H1 (cell line): ENCODE data around the gene AVPR1B. TPM values are rescaled to one million over a fixed set of nuclear protein-coding genes. Genes with fewer than 3 reads are reported as not detected.

ENCODE experiments used
- CTCF ChIA-PET: fragments of 300-600 bp; sonication (Branson Sonifier 250); formaldehyde crosslinking; loops from one replicate; lab custom pipeline; 2021; ENCODE audit not compliant: partially characterized antibody; lab: Charles Lee
- POLR2A ChIA-PET: fragments of 300-600 bp; sonication (Branson Sonifier 250); formaldehyde crosslinking; loops from one replicate; lab custom pipeline; 2021; ENCODE audit warnings: inconsistent platforms; ENCODE audit not compliant: partially characterized antibody; lab: Charles Lee
- DNase-seq, 2 experiments: peaks; one replicate each; pipeline versions ENCODE4 v3.0.0 to v3.0.0-alpha.2; 2010 to 2022; ENCODE audit warnings: low spot score in 2 of 2, low read depth in 1 of 2, mixed read lengths in 1 of 2
- FAIRE-seq: peaks from 2 replicates; lab custom pipeline; 2011; peaks lifted over from hg19 to GRCh38; lab: Jason Lieb, UNC
- H2AFZ ChIP-seq: 2 replicates; pipeline ENCODE4 v1.8.1; 2012; ENCODE audit warnings: low read length, inconsistent platforms
- H2AK5ac ChIP-seq: 2 replicates; pipeline ENCODE4 v1.6.1; 2013; ENCODE audit warnings: low read depth, low read length
- H2BK120ac ChIP-seq: replicated peaks from 2 replicates; pipeline ENCODE3; 2013; ENCODE audit warnings: low read depth, low read length, inconsistent platforms
- H2BK12ac ChIP-seq: 2 replicates; pipeline ENCODE4 v1.6.1; 2013; ENCODE audit warnings: low read depth, low read length
- H2BK15ac ChIP-seq: 2 replicates; pipeline ENCODE4 v1.6.1; 2013; ENCODE audit warnings: low read length
- H2BK20ac ChIP-seq: 2 replicates; pipeline ENCODE4 v1.6.1; 2013; ENCODE audit warnings: low read length
- H2BK5ac ChIP-seq: 2 replicates; pipeline ENCODE4 v1.6.1; 2013; ENCODE audit warnings: low read depth, low read length
- H3K14ac ChIP-seq: 2 replicates; pipeline ENCODE4 v1.6.1; 2013; ENCODE audit warnings: inconsistent platforms; ENCODE audit not compliant: insufficient read length
- H3K18ac ChIP-seq: 2 replicates; pipeline ENCODE4 v1.6.1; 2013; ENCODE audit warnings: low read length; ENCODE audit errors: extremely low read depth
- H3K23ac ChIP-seq: 2 replicates; pipeline ENCODE4 v1.6.1; 2013; ENCODE audit warnings: inconsistent platforms; ENCODE audit not compliant: insufficient read length
- H3K23me2 ChIP-seq: 2 replicates; pipeline ENCODE4 v1.6.1; 2013; ENCODE audit warnings: low read depth, low read length
- H3K27ac ChIP-seq: 2 replicates; pipeline ENCODE4 v1.6.1; 2011; ENCODE audit warnings: low read depth, low read length, inconsistent platforms
- H3K27me3 ChIP-seq, 4 experiments: replicated peaks in 1 of 4; 1 replicate in 1 of 4; 2 replicates in 3 of 4; pipeline versions ENCODE4 v1.6.1 to v1.8.1; 2011 to 2013; ENCODE audit warnings: low read length in 3 of 4, mild to moderate bottlenecking in 3 of 4, inconsistent platforms in 2 of 4, mixed read lengths in 2 of 4, moderate library complexity in 1 of 4; ENCODE audit not compliant: control insufficient read depth in 3 of 4, insufficient read depth in 3 of 4; ENCODE audit errors: extremely low read depth in 1 of 4
- H3K36me3 ChIP-seq, 4 experiments: 2 replicates each; pipeline versions ENCODE4 v1.6.1 to v1.8.1; 2011 to 2013; ENCODE audit warnings: mild to moderate bottlenecking in 4 of 4, low read length in 3 of 4, moderate library complexity in 2 of 4, control low read depth in 1 of 4, inconsistent platforms in 1 of 4; ENCODE audit not compliant: insufficient read depth in 4 of 4, control insufficient read depth in 2 of 4
- H3K4ac ChIP-seq: replicated peaks from 2 replicates; pipeline ENCODE3; 2013; ENCODE audit warnings: low read length, low read depth, mixed read lengths, inconsistent platforms; ENCODE audit not compliant: insufficient read length
- H3K4me1 ChIP-seq, 4 experiments: replicated peaks in 1 of 4; 1 replicate in 1 of 4; 2 replicates in 3 of 4; pipeline versions ENCODE4 v1.6.1 to v1.8.1; 2011 to 2013; ENCODE audit warnings: low read length in 3 of 4, inconsistent platforms in 2 of 4, mixed read lengths in 1 of 4; ENCODE audit not compliant: insufficient read depth in 4 of 4, control insufficient read depth in 3 of 4
- H3K4me2 ChIP-seq, 2 experiments: 2 replicates each; pipeline versions ENCODE4 v1.6.1 to v1.8.1; 2011 to 2013; ENCODE audit warnings: low read depth in 2 of 2, low read length in 2 of 2, control low read depth in 1 of 2, inconsistent platforms in 1 of 2, mild to moderate bottlenecking in 1 of 2; ENCODE audit not compliant: insufficient read depth in 1 of 2
- H3K4me3 ChIP-seq, 4 experiments: fragments of 200-600, 300-600 bp in 1 of 4; sonication (generic), shearing (Covaris generic), sonication (Bioruptor Twin) in 1 of 4; 2 replicates each; pipeline versions ENCODE4 v1.5.1 to v1.8.1; 2011 to 2016; ENCODE audit warnings: low read length in 4 of 4, low read depth in 3 of 4, control low read depth in 2 of 4, inconsistent platforms in 2 of 4, mild to moderate bottlenecking in 2 of 4, mixed read lengths in 1 of 4, moderate library complexity in 1 of 4; ENCODE audit not compliant: insufficient read depth in 2 of 4; ENCODE audit errors: extremely low read depth in 1 of 4
- H3K56ac ChIP-seq: replicated peaks from 2 replicates; pipeline ENCODE3; 2013; ENCODE audit warnings: low read depth, mild to moderate bottlenecking, mixed read lengths, low read length, inconsistent platforms; ENCODE audit not compliant: insufficient read length
- H3K79me1 ChIP-seq: 2 replicates; pipeline ENCODE4 v1.6.1; 2013; ENCODE audit warnings: low read depth, low read length, control low read depth
- H3K79me2 ChIP-seq, 2 experiments: 2 replicates each; pipeline versions ENCODE4 v1.6.1 to v1.8.1; 2012 to 2013; ENCODE audit warnings: low read length in 2 of 2, mild to moderate bottlenecking in 2 of 2, inconsistent platforms in 1 of 2; ENCODE audit not compliant: insufficient read depth in 2 of 2, control insufficient read depth in 1 of 2
- H3K9ac ChIP-seq, 4 experiments: replicated peaks in 1 of 4; 1 replicate in 1 of 4; 2 replicates in 3 of 4; pipeline versions ENCODE4 v1.6.1 to v1.8.1; 2011 to 2013; ENCODE audit warnings: low read depth in 3 of 4, low read length in 3 of 4, control low read depth in 2 of 4, mild to moderate bottlenecking in 2 of 4, moderate library complexity in 2 of 4, inconsistent platforms in 1 of 4; ENCODE audit errors: extremely low read depth in 1 of 4
- H3K9me3 ChIP-seq, 2 experiments: 2 replicates each; pipeline versions ENCODE4 v1.6.1 to v1.8.1; 2012 to 2013; ENCODE audit warnings: mild to moderate bottlenecking in 2 of 2, moderate library complexity in 2 of 2, control low read depth in 1 of 2, inconsistent platforms in 1 of 2, low read depth in 1 of 2, low read length in 1 of 2, mixed read lengths in 1 of 2; ENCODE audit not compliant: insufficient read depth in 2 of 2
- H4K20me1 ChIP-seq, 2 experiments: replicated peaks in 1 of 2; 2 replicates each; pipeline versions ENCODE3 to v1.8.1; 2011 to 2013; ENCODE audit warnings: inconsistent platforms in 2 of 2, low read length in 2 of 2, mild to moderate bottlenecking in 1 of 2; ENCODE audit not compliant: insufficient read depth in 2 of 2, control insufficient read depth in 1 of 2
- H4K5ac ChIP-seq: 2 replicates; pipeline ENCODE4 v1.6.1; 2013; ENCODE audit warnings: low read length, low read depth, mixed read lengths, inconsistent platforms; ENCODE audit not compliant: insufficient read length
- H4K8ac ChIP-seq: 2 replicates; pipeline ENCODE4 v1.8.0; 2013; ENCODE audit warnings: mild to moderate bottlenecking, moderate library complexity, low read length, inconsistent platforms; ENCODE audit not compliant: insufficient read depth; ENCODE audit errors: extremely low read depth
- H4K91ac ChIP-seq: replicated peaks from 2 replicates; pipeline ENCODE3; 2013; ENCODE audit warnings: low read length, mixed read lengths, inconsistent platforms; ENCODE audit not compliant: insufficient read length
- CEBPB ChIP-seq: IDR thresholded peaks from 2 replicates; pipeline ENCODE4 v1.6.1; 2012; ENCODE audit warnings: low read depth, low read length
- EGR1 ChIP-seq: IDR thresholded peaks from 2 replicates; pipeline ENCODE4 v1.6.1; 2011; ENCODE audit warnings: low read depth, low read length, borderline replicate concordance
- JUND ChIP-seq: IDR thresholded peaks from 2 replicates; pipeline ENCODE4 v1.6.1; 2011; ENCODE audit warnings: mild to moderate bottlenecking, improper control_type of control experiment, low read length
- KDM1A ChIP-seq: fragments of 200-600, 300-600 bp; sonication (generic); IDR thresholded peaks from 2 replicates; pipeline ENCODE4 v1.7.1; 2016; ENCODE audit warnings: mild to moderate bottlenecking, low read length, borderline replicate concordance
- RFX5 ChIP-seq: IDR thresholded peaks from 2 replicates; pipeline ENCODE4 v1.6.1; 2011; ENCODE audit warnings: low read depth, low read length, improper control_type of control experiment, borderline replicate concordance
- TAF1 ChIP-seq: IDR thresholded peaks from 2 replicates; pipeline ENCODE4 v1.6.1; 2011; ENCODE audit warnings: mild to moderate bottlenecking, low read depth, low read length
- TAF7 ChIP-seq: optimal IDR thresholded peaks from 2 replicates; pipeline ENCODE3; 2011; ENCODE audit warnings: low read depth, mild to moderate bottlenecking, inconsistent platforms, low read length, moderate library complexity, borderline replicate concordance
- TCF12 ChIP-seq: IDR thresholded peaks from 2 replicates; pipeline ENCODE4 v1.6.1; 2011; ENCODE audit warnings: low read depth, mild to moderate bottlenecking, low read length
- polyA plus RNA-seq, 7 experiments: library from polyadenylated mRNA; depleted of rRNA in 3 of 7; stranded (reverse) in 5 of 7; unstranded in 2 of 7; fragments of >200 nt in 5 of 7; fragments of 200-250 nt in 2 of 7; gene quantifications; 1 replicate in 5 of 7; 2 replicates in 1 of 7; 4 replicates in 1 of 7; pipeline versions ENCODE4 v1.2.1 to v1.2.3, GENCODE V29; 2011 to 2013; ENCODE audit warnings: missing spikeins in 2 of 7, mixed read lengths in 2 of 7
- total RNA-seq: library from RNA; stranded (reverse); fragmentation: NEBNext Ultra II Directional; extraction: Animal tissue kit (Norgen Biotek cat#: 25700); gene quantifications from 2 replicates; pipeline ENCODE4 v1.2.1, GENCODE V29; 2021

Gene AVPR1B
- total and polyA plus RNA-seq, 2 of the 8 experiments (the other 6 are each of a cell fraction or from before 2014, with no cell fraction given), result 0.29 to 0.50 TPM

DNA sequence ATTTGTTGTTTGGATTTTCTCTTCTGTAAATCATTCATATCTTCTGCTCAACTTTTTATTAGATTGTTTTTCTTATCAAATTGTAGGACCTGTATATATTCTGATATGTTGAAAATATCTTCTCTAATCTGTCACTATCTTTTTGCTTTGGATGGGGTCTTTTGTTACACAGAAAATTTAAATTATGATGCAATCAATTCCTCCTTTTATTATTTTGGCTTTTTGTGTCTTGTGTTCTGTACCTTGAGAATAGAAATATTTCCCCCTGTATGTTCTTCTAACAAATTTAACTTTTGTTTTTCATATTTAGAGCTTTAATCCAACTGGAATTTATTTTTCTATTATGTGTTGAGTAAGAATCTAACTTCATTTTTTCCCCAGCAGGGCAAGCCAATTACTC lies 3.2 kb upstream of the AVPR1B start:
- Histone ChIP-seq H3K79me2 (no peaks in the 10 kb centered on the region), H3K56ac (no peak overlapping the region), H4K5ac (no peak overlapping the region), H3K4me2 (no peak overlapping the region), H2AK5ac (no peak overlapping the region), H3K4me1 (peaks cover 0 to 3% (median 2%) of the 10 kb centered on the region in 4 experiments; a peak in 3 of 7 replicates), H3K4me3 (no peak overlapping the region), H3K36me3 (no peaks in the 10 kb centered on the region), H2BK5ac (no peak overlapping the region), H3K79me1 (peaks cover 2% of the 10 kb centered on the region; the same call in 1 of the 2 replicates), H4K8ac (no peak overlapping the region), H2BK15ac (no peak overlapping the region), H4K20me1 (peaks cover 0 to 2% of the 10 kb centered on the region in 2 experiments), H2BK20ac (no peak overlapping the region), H3K23me2 (peaks cover 16% of the 10 kb centered on the region), H3K14ac (no peak overlapping the region), H4K91ac (no peak overlapping the region), H3K9me3 (no peaks in the 10 kb centered on the region; a peak in 2 of 4 replicates), H3K27me3 (peaks cover 3 to 26% (median 24%) of the 10 kb centered on the region in 4 experiments), H3K18ac (no peak overlapping the region), H3K23ac (no peak overlapping the region), H3K9ac (no peak overlapping the region), H2BK12ac (no peak overlapping the region), H3K27ac (no peak overlapping the region), H3K4ac (no peak overlapping the region), H2BK120ac (no peak overlapping the region), H2AFZ (no peak overlapping the region)
- peak; percentile 29; the same call in 1 of the 2 replicates for TF ChIP-seq CEBPB
- TF ChIP-seq JUND, result no peak
- no peak for TF ChIP-seq EGR1
- no peak for TF ChIP-seq RFX5
- no peak for TF ChIP-seq TAF1
- TF ChIP-seq TCF12, result no peak
- TF ChIP-seq TAF7, result no peak
- TF ChIP-seq KDM1A, result no peak
- no peak for DNase-seq
- CTCF ChIA-PET, result interaction anchor here (1.0 to 3.1 kb wide), 2 partner anchors 31 to 136 kb away, joined by 5 to 9 read pairs; no protein-coding TSS in a partner anchor
- POLR2A ChIA-PET, result no interaction called here
- FAIRE-seq, result no peak
